ENCODE results near the gene PDE2A.

PDE2A gene

GRCh38 chr11:72587696-72588095, 86.5 kb downstream of the PDE2A start:
- DNase-seq = no peak

GRCh38 chr11:72586321-72587090, 87.7 kb downstream of the PDE2A start:
- no peak for DNase-seq

- DNase-seq = peak; percentile 77
These were observed 88.4 kb downstream of the PDE2A start for GRCh38 chr11:72585762-72586311.

- DNase-seq = peak; percentile 17
These were observed 89.2 kb downstream of the PDE2A start for GRCh38 chr11:72584939-72585597.

GRCh38 chr11:72584293-72584938, 89.8 kb downstream of the PDE2A start:
- peak; percentile 77 for DNase-seq

GRCh38 chr11:72583616-72584292, 90.5 kb downstream of the PDE2A start:
- no peak for DNase-seq

- no peak for DNase-seq
These were observed 91.1 kb downstream of the PDE2A start for GRCh38 chr11:72583177-72583553.

GRCh38 chr11:72582206-72583176, 91.7 kb downstream of the PDE2A start:
- DNase-seq = no peak

- no peak for DNase-seq
These were observed 93.2 kb downstream of the PDE2A start for GRCh38 chr11:72581067-72581466.

- DNase-seq = no peak
These were observed 93.6 kb downstream of the PDE2A start for GRCh38 chr11:72580642-72580950.

GRCh38 chr11:72579816-72580641, 94.2 kb downstream of the PDE2A start:
- DNase-seq = no peak

GRCh38 chr11:72578991-72579815, 95.0 kb downstream of the PDE2A start:
- no peak for DNase-seq

GRCh38 chr11:72578566-72578965, 95.7 kb downstream of the PDE2A start:
- DNase-seq = no peak

- no peak for DNase-seq
These were observed 96.2 kb downstream of the PDE2A start for GRCh38 chr11:72578051-72578450.

GRCh38 chr11:72577271-72577721, 96.9 kb downstream of the PDE2A start:
- no peak for DNase-seq

GRCh38 chr11:72576661-72577060, 97.6 kb downstream of the PDE2A start:
- DNase-seq = no peak

GRCh38 chr11:72576243-72576595, 98.0 kb downstream of the PDE2A start:
- no peak for DNase-seq

- DNase-seq = no peak
These were observed 98.5 kb downstream of the PDE2A start for GRCh38 chr11:72575533-72576242.

All from CD4-positive, alpha-beta T cell treated with Interleukin-6 for 4 hours (primary cell).